Endothelial cell of umbilical vein (primary cell): Measurements from ENCODE around the gene NPSR1. TPM values are rescaled to one million over a fixed set of nuclear protein-coding genes. Genes with fewer than 3 reads are reported as not detected.

ENCODE experiments used
- BruUV-seq: library from RNA; stranded (reverse); fragments of 400-500 nt; replicated peaks from 2 replicates; lab custom pipeline; 2021; lab: Mats Ljungman, UMichigan
- CTCF ChIA-PET: fragments of 300-600, 350-600 bp; sonication (Branson Sonifier 250); formaldehyde crosslinking; loops from one replicate; lab custom pipeline; 2021; ENCODE audit warnings: antibody characterized with exemption, inconsistent platforms; lab: Charles Lee
- POLR2A ChIA-PET: fragments of 300-600, 350-600 bp; sonication (Branson Sonifier 250); formaldehyde crosslinking; loops from one replicate; lab custom pipeline; 2021; ENCODE audit warnings: antibody characterized with exemption, inconsistent platforms; lab: Charles Lee
- DNase-seq: peaks from one replicate; pipeline ENCODE4 v3.0.0-alpha.2; 2011; ENCODE audit warnings: low read depth, low spot score
- FAIRE-seq: peaks from 2 replicates; lab custom pipeline; 2011; peaks lifted over from hg19 to GRCh38; lab: Jason Lieb, UNC
- H2AFZ ChIP-seq: 2 replicates; pipeline ENCODE4 v1.6.0; 2012; ENCODE audit warnings: low read depth, low read length, control low read depth, inconsistent platforms
- H3K27ac ChIP-seq: 2 replicates; pipeline ENCODE4 v1.5.1; 2011; ENCODE audit warnings: low read depth, mild to moderate bottlenecking, control low read depth, low read length, moderate library complexity; ENCODE audit not compliant: insufficient read depth
- H3K27me3 ChIP-seq, 2 experiments: 2 replicates each; pipeline versions ENCODE4 v1.6.0 to v1.6.1; 2011; ENCODE audit warnings: low read length in 2 of 2, mixed read lengths in 1 of 2; ENCODE audit not compliant: control insufficient read depth in 2 of 2, insufficient read depth in 2 of 2
- H3K36me3 ChIP-seq, 2 experiments: 2 replicates in 1 of 2; 3 replicates in 1 of 2; pipeline ENCODE4 v1.5.1; 2011; ENCODE audit warnings: low read length in 2 of 2, mild to moderate bottlenecking in 1 of 2, moderate library complexity in 1 of 2; ENCODE audit not compliant: control insufficient read depth in 2 of 2, insufficient read depth in 2 of 2; ENCODE audit errors: extremely low read depth in 1 of 2
- H3K4me1 ChIP-seq: 3 replicates; pipeline ENCODE4 v1.5.1; 2011; ENCODE audit warnings: mild to moderate bottlenecking, low read length; ENCODE audit not compliant: control insufficient read depth, insufficient read depth; ENCODE audit errors: extremely low read depth
- H3K4me2 ChIP-seq: 2 replicates; pipeline ENCODE4 v1.6.1; 2011; ENCODE audit warnings: low read length, control low read depth, mixed read lengths; ENCODE audit not compliant: insufficient read depth
- H3K4me3 ChIP-seq, 3 experiments: fragments of 200-600 bp in 1 of 3; sonication (generic), shearing (Covaris generic) in 1 of 3; replicated peaks in 1 of 3; 2 replicates each; pipeline ENCODE4 v1.5.1; 2011 to 2016; ENCODE audit warnings: control low read depth in 3 of 3, low read length in 3 of 3, mild to moderate bottlenecking in 2 of 3, inconsistent platforms in 1 of 3, low read depth in 1 of 3, moderate library complexity in 1 of 3; ENCODE audit not compliant: insufficient read depth in 1 of 3
- H3K79me2 ChIP-seq: 2 replicates; pipeline ENCODE4 v1.6.0; 2012; ENCODE audit warnings: low read length, inconsistent platforms; ENCODE audit not compliant: control insufficient read depth, insufficient read depth
- H3K9ac ChIP-seq: replicated peaks from 2 replicates; pipeline ENCODE3; 2011; ENCODE audit warnings: low read length, control low read depth; ENCODE audit not compliant: insufficient read depth; ENCODE audit errors: extremely low read depth
- H3K9me1 ChIP-seq: replicated peaks from 3 replicates; pipeline ENCODE4 v1.6.0; 2011; ENCODE audit warnings: mild to moderate bottlenecking, low read length; ENCODE audit not compliant: control insufficient read depth, insufficient read depth; ENCODE audit errors: extremely low read depth
- H3K9me3 ChIP-seq: replicated peaks from 2 replicates; pipeline ENCODE4 v1.5.1; 2012; ENCODE audit warnings: low read length, inconsistent platforms; ENCODE audit not compliant: control insufficient read depth, insufficient read depth
- H4K20me1 ChIP-seq: replicated peaks from 2 replicates; pipeline ENCODE3; 2011; ENCODE audit warnings: mild to moderate bottlenecking, low read length; ENCODE audit not compliant: control insufficient read depth, insufficient read depth; ENCODE audit errors: extremely low read depth
- EZH2 ChIP-seq: IDR thresholded peaks from 2 replicates; pipeline ENCODE4 v1.6.1; 2012; ENCODE audit warnings: borderline replicate concordance, low read depth, mild to moderate bottlenecking, moderate library complexity, low read length, inconsistent platforms; ENCODE audit not compliant: severe bottlenecking
- GATA2 ChIP-seq: IDR thresholded peaks from 2 replicates; pipeline ENCODE4 v1.7.0; 2011; ENCODE audit warnings: low read depth, mild to moderate bottlenecking, moderate library complexity, mixed read lengths, low read length; ENCODE audit not compliant: insufficient read length, insufficient read depth
- JUN ChIP-seq: IDR thresholded peaks from 2 replicates; pipeline ENCODE4 v1.6.1; 2011; ENCODE audit warnings: borderline replicate concordance, low read depth; ENCODE audit not compliant: insufficient read length, insufficient read depth
- MAX ChIP-seq: IDR thresholded peaks from 2 replicates; pipeline ENCODE4 v1.6.1; 2011; ENCODE audit not compliant: insufficient read depth, insufficient read length
- POLR2AphosphoS5 ChIP-seq: IDR thresholded peaks from 2 replicates; pipeline ENCODE4 v1.6.1; 2012; ENCODE audit warnings: low read depth, mild to moderate bottlenecking, control low read depth, low read length, moderate library complexity; ENCODE audit not compliant: insufficient read depth
- dilution Hi-C: fragments of 300-500 bp; cut with MboI; formaldehyde crosslinking; loops from one replicate; pipeline ENCODE4 v1.15.0; 2019; ENCODE audit warnings: low sequenced_read_pairs; ENCODE audit not compliant: extremely low pct_ligation_motif_present
- intact Hi-C: fragments of 100-400 bp; cut with micrococcal nuclease; formaldehyde crosslinking; loops from one replicate; pipeline ENCODE4 v1.10.0; 2022
- polyA plus RNA-seq, 4 experiments: library from polyadenylated mRNA; depleted of rRNA in 3 of 4; stranded (reverse) in 3 of 4; unstranded in 1 of 4; fragments of >200 nt; gene quantifications; 2 replicates each; pipeline versions ENCODE4 v1.2.1 to v1.2.3, GENCODE V29; 2011 to 2012; ENCODE audit warnings: missing spikeins in 1 of 4
- total RNA-seq: library from RNA; stranded (reverse); gene quantifications from 2 replicates; pipeline ENCODE4 v1.2.3, GENCODE V29; 2021
- TF ChIP-seq, protein P1 (sequence below), 2 donors: IDR thresholded peaks; 1 replicate in 1 of 2; 2 replicates in 1 of 2; pipeline ENCODE4 v1.5.1; 2011; ENCODE audit warnings: low read length in 2 of 2, mild to moderate bottlenecking in 2 of 2, moderate library complexity in 2 of 2, control low read depth in 1 of 2, inconsistent platforms in 1 of 2, low read depth in 1 of 2; ENCODE audit not compliant: insufficient read depth in 1 of 2; ENCODE audit errors: extremely low read depth in 1 of 2

The NPSR1 gene
- total and polyA plus RNA-seq, 2 donors (not counting 3 experiments of a cell fraction or from before 2014, with no cell fraction given): not detected

GRCh38 chr7:34620425-34620824, 37.6 kb upstream of the NPSR1 start:
- ChIA-PET POLR2A (no interaction called here), CTCF (no interaction called here)
- H3K27me3 ChIP-seq: no peaks in the 10 kb centered on the region
- no peaks in the 10 kb centered on the region for H3K79me2 ChIP-seq
- no peaks in the 10 kb centered on the region for H3K4me1 ChIP-seq
- no peak overlapping the region for H3K9ac ChIP-seq
- no peak overlapping the region for H2AFZ ChIP-seq
- no peaks in the 10 kb centered on the region for H3K36me3 ChIP-seq
- no peaks in the 10 kb centered on the region for H4K20me1 ChIP-seq
- DNase-seq (no peak), FAIRE-seq (no peak)
- H3K9me1 ChIP-seq: no peaks in the 10 kb centered on the region
- no peak overlapping the region for H3K4me2 ChIP-seq
- BruUV-seq: no TSS peak
- TF ChIP-seq GATA2: no peak
- TF ChIP-seq, protein P1, sequence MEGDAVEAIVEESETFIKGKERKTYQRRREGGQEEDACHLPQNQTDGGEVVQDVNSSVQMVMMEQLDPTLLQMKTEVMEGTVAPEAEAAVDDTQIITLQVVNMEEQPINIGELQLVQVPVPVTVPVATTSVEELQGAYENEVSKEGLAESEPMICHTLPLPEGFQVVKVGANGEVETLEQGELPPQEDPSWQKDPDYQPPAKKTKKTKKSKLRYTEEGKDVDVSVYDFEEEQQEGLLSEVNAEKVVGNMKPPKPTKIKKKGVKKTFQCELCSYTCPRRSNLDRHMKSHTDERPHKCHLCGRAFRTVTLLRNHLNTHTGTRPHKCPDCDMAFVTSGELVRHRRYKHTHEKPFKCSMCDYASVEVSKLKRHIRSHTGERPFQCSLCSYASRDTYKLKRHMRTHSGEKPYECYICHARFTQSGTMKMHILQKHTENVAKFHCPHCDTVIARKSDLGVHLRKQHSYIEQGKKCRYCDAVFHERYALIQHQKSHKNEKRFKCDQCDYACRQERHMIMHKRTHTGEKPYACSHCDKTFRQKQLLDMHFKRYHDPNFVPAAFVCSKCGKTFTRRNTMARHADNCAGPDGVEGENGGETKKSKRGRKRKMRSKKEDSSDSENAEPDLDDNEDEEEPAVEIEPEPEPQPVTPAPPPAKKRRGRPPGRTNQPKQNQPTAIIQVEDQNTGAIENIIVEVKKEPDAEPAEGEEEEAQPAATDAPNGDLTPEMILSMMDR (IDR thresholded peaks at IDR 0.05; ENCODE audit: extremely low read depth in 1 of 2, insufficient read depth in 1 of 2, low read depth in 1 of 2, low read length in 2 of 2): no peak
- no peak for TF ChIP-seq EZH2
- TF ChIP-seq POLR2AphosphoS5: no peak
- no peak for TF ChIP-seq MAX
- no peak for TF ChIP-seq JUN
- no peak overlapping the region for H3K4me3 ChIP-seq
- H3K27ac ChIP-seq: no peak overlapping the region
- dilution Hi-C loops: no loop called here
- H3K9me3 ChIP-seq: no peaks in the 10 kb centered on the region
- intact Hi-C loops: no loop called here
